ENCODE data around the gene ATL2.
"Not testable (repeated sequence)": the region's sequence is repeated elsewhere in the genome, so short reads cannot be mapped to it uniquely, and the experiment has no call there.

The ATL2 gene

GRCh38 chr2:38386377-38386776, 9.3 kb upstream of the ATL2 start:
- TF ChIP-seq POLR2A (IDR thresholded peaks at IDR 0.05; ENCODE audit: low read depth, low read length) = no peak
- TF ChIP-seq POLR2AphosphoS5 (IDR thresholded peaks at IDR 0.05; ENCODE audit: low read depth, low read length) = no peak
- TF ChIP-seq TAF1 (IDR thresholded peaks at IDR 0.05; ENCODE audit: borderline replicate concordance, low read depth, low read length) = no peak
- FAIRE-seq (no peak), DNase-seq (ENCODE audit: insufficient read length) (no peak)

GRCh38 chr2:38384338-38384737, 7.3 kb upstream of the ATL2 start:
- no peak for DNase-seq (ENCODE audit: insufficient read length)
- FAIRE-seq = no peak
- TF ChIP-seq POLR2AphosphoS5 (IDR thresholded peaks at IDR 0.05; ENCODE audit: low read depth, low read length) = no peak

GRCh38 chr2:38383741-38384140, 6.7 kb upstream of the ATL2 start:
- not testable (repeated sequence) for DNase-seq (ENCODE audit: insufficient read length); FAIRE-seq

- no peak for TF ChIP-seq TAF1 (IDR thresholded peaks at IDR 0.05; ENCODE audit: borderline replicate concordance, low read depth, low read length)
- no peak for TF ChIP-seq POLR2A (IDR thresholded peaks at IDR 0.05; ENCODE audit: low read depth, low read length)
- no peak for TF ChIP-seq POLR2AphosphoS5 (IDR thresholded peaks at IDR 0.05; ENCODE audit: low read depth, low read length)
- no peak for FAIRE-seq
Observed at GRCh38 chr2:38381381-38382143, 4.5 kb upstream of the ATL2 start.

GRCh38 chr2:38380397-38381130, 3.5 kb upstream of the ATL2 start:
- TF ChIP-seq POLR2AphosphoS5 (IDR thresholded peaks at IDR 0.05; ENCODE audit: low read depth, low read length) = no peak
- TF ChIP-seq TAF1 (IDR thresholded peaks at IDR 0.05; ENCODE audit: borderline replicate concordance, low read depth, low read length) = no peak
- TF ChIP-seq POLR2A (IDR thresholded peaks at IDR 0.05; ENCODE audit: low read depth, low read length) = no peak
- no peak for FAIRE-seq
- DNase-seq (ENCODE audit: insufficient read length) = no peak

More at GRCh38 chr2:38381381-38382143, 4.5 kb upstream of the ATL2 start:
- DNase-seq (ENCODE audit: insufficient read length) = no peak

GRCh38 chr2:38376346-38377049, 575 bp downstream of the ATL2 start:
- peak; percentile 75 for DNase-seq (ENCODE audit: insufficient read length)
- TF ChIP-seq TAF1 (IDR thresholded peaks at IDR 0.05; ENCODE audit: borderline replicate concordance, low read depth, low read length) = no peak
- TF ChIP-seq POLR2AphosphoS5 (IDR thresholded peaks at IDR 0.05; ENCODE audit: low read depth, low read length) = no peak; the same call in none of the 2 replicates
- 0 out of 2 replicates have a peak, but pooled peaks have one; percentile 9 for TF ChIP-seq POLR2A (IDR thresholded peaks at IDR 0.05; ENCODE audit: low read depth, low read length)
- peak; percentile 89 for FAIRE-seq

GRCh38 chr2:38375696-38376345, 1.3 kb downstream of the ATL2 start:
- FAIRE-seq (no peak), DNase-seq (ENCODE audit: insufficient read length) (no peak)
- TF ChIP-seq TAF1 (IDR thresholded peaks at IDR 0.05; ENCODE audit: borderline replicate concordance, low read depth, low read length) (no peak), POLR2AphosphoS5 (IDR thresholded peaks at IDR 0.05; ENCODE audit: low read depth, low read length) (no peak), POLR2A (IDR thresholded peaks at IDR 0.05; ENCODE audit: low read depth, low read length) (no peak)

GRCh38 chr2:38374984-38375383, 2.1 kb downstream of the ATL2 start:
- TF ChIP-seq POLR2A (IDR thresholded peaks at IDR 0.05; ENCODE audit: low read depth, low read length) (no peak), TAF1 (IDR thresholded peaks at IDR 0.05; ENCODE audit: borderline replicate concordance, low read depth, low read length) (no peak), POLR2AphosphoS5 (IDR thresholded peaks at IDR 0.05; ENCODE audit: low read depth, low read length) (no peak)
- no peak for DNase-seq (ENCODE audit: insufficient read length)
- FAIRE-seq = peak; percentile 67

- DNase-seq (ENCODE audit: insufficient read length) (no peak), FAIRE-seq (no peak)
- TF ChIP-seq TAF1 (IDR thresholded peaks at IDR 0.05; ENCODE audit: borderline replicate concordance, low read depth, low read length) = no peak
- no peak for TF ChIP-seq POLR2A (IDR thresholded peaks at IDR 0.05; ENCODE audit: low read depth, low read length)
- no peak for TF ChIP-seq POLR2AphosphoS5 (IDR thresholded peaks at IDR 0.05; ENCODE audit: low read depth, low read length)
Observed at GRCh38 chr2:38371235-38371634, 5.8 kb downstream of the ATL2 start.

- DNase-seq (ENCODE audit: insufficient read length) (no peak), FAIRE-seq (no peak)
- TF ChIP-seq POLR2AphosphoS5 (IDR thresholded peaks at IDR 0.05; ENCODE audit: low read depth, low read length) = no peak
- no peak for TF ChIP-seq TAF1 (IDR thresholded peaks at IDR 0.05; ENCODE audit: borderline replicate concordance, low read depth, low read length)
- TF ChIP-seq POLR2A (IDR thresholded peaks at IDR 0.05; ENCODE audit: low read depth, low read length) = no peak
Observed at GRCh38 chr2:38370664-38371063, 6.4 kb downstream of the ATL2 start.

- no peak for TF ChIP-seq POLR2AphosphoS5 (IDR thresholded peaks at IDR 0.05; ENCODE audit: low read depth, low read length)
- TF ChIP-seq POLR2A (IDR thresholded peaks at IDR 0.05; ENCODE audit: low read depth, low read length) = no peak
- TF ChIP-seq TAF1 (IDR thresholded peaks at IDR 0.05; ENCODE audit: borderline replicate concordance, low read depth, low read length) = no peak
- FAIRE-seq (no peak), DNase-seq (ENCODE audit: insufficient read length) (no peak)
Observed at GRCh38 chr2:38362232-38362631, 14.8 kb downstream of the ATL2 start.

All from GM12892 (cell line).